Measurements from ENCODE around the gene KLHL5. TPM values are rescaled to one million over a fixed set of nuclear protein-coding genes. Genes with fewer than 3 reads are reported as not detected.

The KLHL5 gene
- total RNA-seq, 2 donors from 2014 or later: 25.1 to 41.1 TPM

DNA sequence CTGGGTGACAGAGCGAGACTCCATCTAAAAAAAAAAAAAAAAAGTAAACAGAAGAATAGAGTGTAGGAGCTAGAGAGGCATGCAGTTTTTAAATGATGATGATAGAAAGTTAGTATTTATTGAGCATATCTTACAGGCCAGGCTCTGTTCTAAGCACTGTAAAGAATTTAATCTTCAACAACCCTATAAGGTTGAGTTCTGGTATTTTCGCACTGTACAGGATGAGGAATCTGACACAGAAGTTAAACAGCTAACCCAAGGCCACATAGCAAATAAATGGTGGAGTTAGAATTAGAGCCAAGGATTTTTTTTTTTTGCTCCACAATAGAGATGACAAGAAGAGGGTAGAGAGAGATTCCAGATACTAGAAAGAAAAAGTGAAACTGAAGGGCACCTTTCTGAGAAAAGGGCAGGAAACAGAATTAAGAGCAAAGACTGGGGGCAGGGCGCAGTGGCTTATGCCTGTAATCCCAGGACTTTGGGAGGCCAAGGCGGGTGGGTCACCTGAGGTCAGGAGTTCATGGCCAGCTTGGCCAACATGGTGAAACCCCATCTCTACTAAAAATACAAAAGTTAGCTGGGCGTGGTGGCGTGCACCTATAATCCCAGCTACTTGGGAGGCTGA, 56.1 kb downstream of the KLHL5 start:
- H3K4me1 Mint-ChIP-seq: no peaks in the 10 kb centered on the region
- peaks cover 4% of the 10 kb centered on the region for H3K9me3 Mint-ChIP-seq
- Histone ChIP-seq H3K36me3 (ENCODE audit: control insufficient read depth, insufficient read depth, low read length) (peaks cover 16% of the 10 kb centered on the region), H3K27me3 (ENCODE audit: control insufficient read depth, insufficient read depth, low read length, poor library complexity, severe bottlenecking) (no peaks in the 10 kb centered on the region), H3K9me3 (ENCODE audit: control insufficient read depth, low read length) (no peaks in the 10 kb centered on the region), H3K4me3 (ENCODE audit: low read length) (no peak overlapping the region), H3K4me1 (ENCODE audit: control insufficient read depth, insufficient read depth, low read length) (no peaks in the 10 kb centered on the region), H3K9ac (ENCODE audit: extremely low read depth, low read length, poor library complexity, severe bottlenecking) (no peak overlapping the region), H3K27ac (ENCODE audit: low read depth, low read length) (no peak overlapping the region)
- no peak for DNase-seq
- H3K27me3 Mint-ChIP-seq (ENCODE audit: insufficient read depth): no peaks in the 10 kb centered on the region
- H3K27ac Mint-ChIP-seq: no peak overlapping the region
- TF ChIP-seq, protein P1, sequence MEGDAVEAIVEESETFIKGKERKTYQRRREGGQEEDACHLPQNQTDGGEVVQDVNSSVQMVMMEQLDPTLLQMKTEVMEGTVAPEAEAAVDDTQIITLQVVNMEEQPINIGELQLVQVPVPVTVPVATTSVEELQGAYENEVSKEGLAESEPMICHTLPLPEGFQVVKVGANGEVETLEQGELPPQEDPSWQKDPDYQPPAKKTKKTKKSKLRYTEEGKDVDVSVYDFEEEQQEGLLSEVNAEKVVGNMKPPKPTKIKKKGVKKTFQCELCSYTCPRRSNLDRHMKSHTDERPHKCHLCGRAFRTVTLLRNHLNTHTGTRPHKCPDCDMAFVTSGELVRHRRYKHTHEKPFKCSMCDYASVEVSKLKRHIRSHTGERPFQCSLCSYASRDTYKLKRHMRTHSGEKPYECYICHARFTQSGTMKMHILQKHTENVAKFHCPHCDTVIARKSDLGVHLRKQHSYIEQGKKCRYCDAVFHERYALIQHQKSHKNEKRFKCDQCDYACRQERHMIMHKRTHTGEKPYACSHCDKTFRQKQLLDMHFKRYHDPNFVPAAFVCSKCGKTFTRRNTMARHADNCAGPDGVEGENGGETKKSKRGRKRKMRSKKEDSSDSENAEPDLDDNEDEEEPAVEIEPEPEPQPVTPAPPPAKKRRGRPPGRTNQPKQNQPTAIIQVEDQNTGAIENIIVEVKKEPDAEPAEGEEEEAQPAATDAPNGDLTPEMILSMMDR (conservative IDR thresholded peaks at IDR 0.05): no peak
- 94% methylated on average over 6 of the region's 6 CpGs; no CpG with 5 or more reads in 1 of the 2 experiments for WGBS, 2 experiments (ENCODE audit: insufficient coverage in 1 of 2, insufficient read length in 1 of 2)
- peaks cover 28% of the 10 kb centered on the region for H3K36me3 Mint-ChIP-seq (ENCODE audit: low read depth)
- no peak overlapping the region for H3K4me3 Mint-ChIP-seq

DNA sequence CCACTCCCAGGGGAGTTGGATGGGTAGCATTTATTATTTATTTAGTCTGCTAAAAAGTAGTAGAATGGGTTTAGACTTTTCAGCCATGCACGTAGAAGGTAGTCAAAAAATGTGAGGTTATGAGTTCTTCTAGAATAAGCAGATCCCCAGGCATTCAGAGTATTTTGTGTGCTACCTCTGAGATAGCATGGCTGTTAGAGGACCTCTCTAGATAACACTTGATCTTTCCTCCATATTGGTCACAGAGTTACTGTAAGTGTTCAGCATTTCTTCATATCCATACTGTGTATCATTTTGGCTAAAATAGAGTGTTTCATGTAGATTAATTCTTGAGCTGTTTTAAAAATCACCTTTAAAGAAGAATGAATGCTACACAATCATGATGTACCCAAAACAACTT, 58.4 kb downstream of the KLHL5 start:
- 86 to 88% methylated on average over 1 of the region's 1 CpG for WGBS, 2 experiments (ENCODE audit: insufficient coverage in 1 of 2, insufficient read length in 1 of 2)
- TF ChIP-seq, protein P1 (conservative IDR thresholded peaks at IDR 0.05): no peak

DNA sequence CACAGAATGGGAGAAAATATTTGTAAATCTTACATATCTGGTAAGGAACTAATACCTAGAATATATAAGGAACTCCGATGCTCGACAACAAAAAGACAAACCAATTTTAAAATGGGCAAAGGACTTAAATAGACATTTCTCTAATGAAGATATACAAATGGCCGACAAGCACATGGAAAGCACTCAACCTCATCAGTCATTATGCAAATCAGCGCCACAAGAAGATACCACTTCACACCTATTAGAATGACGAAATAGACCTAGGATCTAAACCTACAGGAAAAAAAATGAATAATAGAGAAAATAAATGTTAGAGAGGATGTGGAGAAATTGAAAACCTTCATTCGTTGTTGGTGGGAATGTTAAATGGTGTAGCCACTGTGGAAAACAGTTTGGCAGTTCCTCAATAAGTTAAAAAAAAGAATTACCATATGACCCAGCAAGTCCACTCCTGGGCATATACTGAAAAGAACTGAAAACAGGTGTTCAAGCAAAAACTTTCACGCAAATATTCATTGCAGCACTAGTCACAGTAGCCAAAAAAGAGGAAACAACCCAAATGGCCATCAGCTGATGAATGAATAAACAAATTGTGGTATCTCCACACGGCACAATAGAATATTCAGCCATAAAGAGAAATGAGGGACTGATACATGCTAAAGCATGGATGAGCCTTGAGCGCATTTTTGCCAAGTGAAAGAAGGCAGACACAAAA, 63.0 kb downstream of the KLHL5 start:
- no peak for DNase-seq
- no peaks in the 10 kb centered on the region for H3K27me3 Mint-ChIP-seq (ENCODE audit: insufficient read depth)
- Histone ChIP-seq H3K27ac (ENCODE audit: low read depth, low read length) (no peak overlapping the region), H3K9ac (ENCODE audit: extremely low read depth, low read length, poor library complexity, severe bottlenecking) (no peak overlapping the region), H3K36me3 (ENCODE audit: control insufficient read depth, insufficient read depth, low read length) (no peaks in the 10 kb centered on the region), H3K27me3 (ENCODE audit: control insufficient read depth, insufficient read depth, low read length, poor library complexity, severe bottlenecking) (no peaks in the 10 kb centered on the region), H3K4me3 (ENCODE audit: low read length) (no peak overlapping the region), H3K9me3 (ENCODE audit: control insufficient read depth, low read length) (peaks cover 7% of the 10 kb centered on the region), H3K4me1 (ENCODE audit: control insufficient read depth, insufficient read depth, low read length) (no peaks in the 10 kb centered on the region)
- H3K4me3 Mint-ChIP-seq: no peak overlapping the region
- TF ChIP-seq, protein P1 (conservative IDR thresholded peaks at IDR 0.05): no peak
- H3K4me1 Mint-ChIP-seq: no peaks in the 10 kb centered on the region
- WGBS, 2 experiments (ENCODE audit: insufficient coverage in 1 of 2, insufficient read length in 1 of 2): 96 to 98% methylated on average over 4 to 9 of the region's 9 CpGs
- H3K9me3 Mint-ChIP-seq: peaks cover 18% of the 10 kb centered on the region
- H3K27ac Mint-ChIP-seq: no peak overlapping the region
- peaks cover 10% of the 10 kb centered on the region for H3K36me3 Mint-ChIP-seq (ENCODE audit: low read depth)

More for the DNA sequence above, 58.4 kb downstream of the KLHL5 start:
- Histone ChIP-seq H3K4me3 (ENCODE audit: low read length) (no peak overlapping the region), H3K27me3 (ENCODE audit: control insufficient read depth, insufficient read depth, low read length, poor library complexity, severe bottlenecking) (no peaks in the 10 kb centered on the region), H3K36me3 (ENCODE audit: control insufficient read depth, insufficient read depth, low read length) (peaks cover 3% of the 10 kb centered on the region), H3K4me1 (ENCODE audit: control insufficient read depth, insufficient read depth, low read length) (no peaks in the 10 kb centered on the region), H3K27ac (ENCODE audit: low read depth, low read length) (no peak overlapping the region), H3K9me3 (ENCODE audit: control insufficient read depth, low read length) (no peaks in the 10 kb centered on the region), H3K9ac (ENCODE audit: extremely low read depth, low read length, poor library complexity, severe bottlenecking) (no peak overlapping the region)
- no peak for DNase-seq
- H3K36me3 Mint-ChIP-seq (ENCODE audit: low read depth): peaks cover 23% of the 10 kb centered on the region
- peaks cover 8% of the 10 kb centered on the region for H3K9me3 Mint-ChIP-seq
- no peak overlapping the region for H3K4me3 Mint-ChIP-seq
- H3K27ac Mint-ChIP-seq: no peak overlapping the region
- H3K27me3 Mint-ChIP-seq (ENCODE audit: insufficient read depth): no peaks in the 10 kb centered on the region
- no peaks in the 10 kb centered on the region for H3K4me1 Mint-ChIP-seq
